HG03175 (cell line): ENCODE results near the gene DRP2.
"Not testable (repeated sequence)": the region's sequence is repeated elsewhere in the genome, so short reads cannot be mapped to it uniquely, and the experiment has no call there.

Source experiments
- ATAC-seq: cut with Tn5 transposase; IDR thresholded peaks from one replicate; pipeline ENCODE4 v1.9.1; 2021; ENCODE audit warnings: mild to moderate bottlenecking, moderate library complexity; ENCODE audit not compliant: unreplicated experiment

Gene DRP2

GRCh38 chrX:101237041-101237440, 17.5 kb downstream of the DRP2 start:
- ATAC-seq = no peak

- ATAC-seq = no peak
These were observed 21.9 kb downstream of the DRP2 start for GRCh38 chrX:101241531-101241930.

- ATAC-seq = no peak
These were observed 33.0 kb downstream of the DRP2 start for GRCh38 chrX:101252634-101253033.

- no peak for ATAC-seq
These were observed 38.1 kb downstream of the DRP2 start for GRCh38 chrX:101257448-101258258.

- ATAC-seq = no peak
These were observed 38.6 kb downstream of the DRP2 start for GRCh38 chrX:101258259-101258581.

GRCh38 chrX:101260435-101260834, 40.8 kb downstream of the DRP2 start:
- ATAC-seq = no peak

- ATAC-seq = no peak
These were observed 43.0 kb downstream of the DRP2 start for GRCh38 chrX:101262590-101262989.

- no peak for ATAC-seq
These were observed 44.2 kb downstream of the DRP2 start for GRCh38 chrX:101263766-101264165.

- ATAC-seq = no peak
These were observed 46.4 kb downstream of the DRP2 start for GRCh38 chrX:101265869-101266428.

GRCh38 chrX:101274198-101274597, 54.6 kb downstream of the DRP2 start:
- ATAC-seq = no peak

GRCh38 chrX:101276238-101276637, 56.7 kb downstream of the DRP2 start:
- no peak for ATAC-seq

GRCh38 chrX:101287402-101287801, 67.8 kb downstream of the DRP2 start:
- ATAC-seq = no peak

- no peak for ATAC-seq
These were observed 71.5 kb downstream of the DRP2 start, which contains the start of gene TAF7L for GRCh38 chrX:101290957-101291603. Gene TAF7L, minus strand, starts transcription at chrX:101291334. Its CDS starts 3,791 bp downstream, at chrX:101287543.

GRCh38 chrX:101295603-101296002, 76.0 kb downstream of the DRP2 start:
- not testable (repeated sequence) for ATAC-seq

- ATAC-seq = no peak
These were observed 84.2 kb downstream of the DRP2 start for GRCh38 chrX:101303790-101304189.
